HG03039 (cell line): ENCODE measurements around the gene HAUS8.
"Not testable (repeated sequence)": the region's sequence is repeated elsewhere in the genome, so short reads cannot be mapped to it uniquely, and the experiment has no call there.

Source experiments
- ATAC-seq: cut with Tn5 transposase; IDR thresholded peaks from one replicate; pipeline ENCODE4 v1.9.1; 2021; ENCODE audit warnings: mild to moderate bottlenecking, moderate library complexity; ENCODE audit not compliant: unreplicated experiment

HAUS8 gene

DNA sequence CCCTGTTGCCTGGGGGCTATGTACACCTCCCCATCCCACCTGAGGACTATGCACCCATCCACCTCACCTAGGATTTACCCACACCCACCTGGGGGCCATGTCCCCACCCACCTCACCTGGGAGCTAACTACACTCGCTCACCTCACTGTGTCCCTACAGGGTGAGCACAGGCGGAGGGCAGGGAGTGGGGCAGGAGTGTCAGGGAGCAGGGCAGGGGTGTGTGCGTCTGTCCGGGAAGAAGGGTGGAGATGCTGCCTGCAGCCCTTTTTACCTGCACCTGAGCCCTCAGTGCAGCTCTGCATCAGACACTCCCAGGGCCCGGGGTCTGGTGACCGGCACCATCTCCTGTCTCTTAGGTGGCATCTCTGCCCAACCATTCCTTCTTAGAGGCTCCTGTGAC is 38.1 kb downstream of the HAUS8 start:
- ATAC-seq: no peak

DNA sequence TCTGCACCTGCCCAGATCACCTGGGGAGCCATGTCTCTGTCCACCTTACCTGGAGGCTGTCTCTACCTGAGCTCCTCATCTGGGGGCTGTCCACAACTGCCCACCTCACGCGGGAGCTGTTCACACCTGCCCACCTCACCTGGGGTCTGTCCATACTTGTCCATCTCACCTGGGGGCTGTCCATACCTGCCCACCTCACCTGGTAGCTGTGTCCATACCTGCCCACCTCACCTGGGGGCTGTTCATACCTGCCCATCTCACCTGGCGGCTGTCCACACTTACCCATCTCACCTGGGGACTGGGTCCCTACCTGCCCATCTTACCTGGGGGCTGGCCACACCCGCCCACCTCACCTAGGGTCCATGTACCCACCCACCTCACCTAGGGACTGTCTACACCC is 38.6 kb downstream of the HAUS8 start:
- no peak for ATAC-seq

DNA sequence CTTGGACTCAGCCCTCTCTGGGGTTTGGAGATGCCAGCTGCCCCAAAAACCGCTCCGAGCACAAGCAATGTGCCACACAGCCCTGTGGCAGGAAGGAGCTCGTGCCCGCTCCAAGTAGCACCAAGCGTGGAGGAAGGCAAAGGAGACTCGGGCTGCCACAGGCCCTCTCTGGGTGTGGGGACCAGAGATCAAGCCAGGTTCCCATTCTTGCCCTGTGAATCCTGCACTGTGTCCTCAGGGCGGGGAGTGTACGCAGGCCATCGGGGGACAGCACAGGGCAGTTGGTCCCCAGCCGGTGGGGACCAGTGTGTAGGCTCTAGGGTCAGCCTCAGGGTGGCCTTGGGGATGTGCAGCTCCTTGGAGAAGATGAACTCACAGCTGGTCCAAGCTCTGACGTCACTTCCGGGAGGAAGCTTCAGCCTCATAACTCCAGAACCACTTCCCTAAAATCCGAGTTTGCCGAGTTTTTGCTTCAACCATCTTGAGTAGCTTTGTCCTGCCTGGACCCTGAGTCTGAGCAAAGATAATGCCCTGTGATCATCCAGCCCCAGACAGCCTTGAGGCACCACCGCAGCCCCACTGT is 39.3 kb downstream of the HAUS8 start:
- ATAC-seq: no peak

DNA sequence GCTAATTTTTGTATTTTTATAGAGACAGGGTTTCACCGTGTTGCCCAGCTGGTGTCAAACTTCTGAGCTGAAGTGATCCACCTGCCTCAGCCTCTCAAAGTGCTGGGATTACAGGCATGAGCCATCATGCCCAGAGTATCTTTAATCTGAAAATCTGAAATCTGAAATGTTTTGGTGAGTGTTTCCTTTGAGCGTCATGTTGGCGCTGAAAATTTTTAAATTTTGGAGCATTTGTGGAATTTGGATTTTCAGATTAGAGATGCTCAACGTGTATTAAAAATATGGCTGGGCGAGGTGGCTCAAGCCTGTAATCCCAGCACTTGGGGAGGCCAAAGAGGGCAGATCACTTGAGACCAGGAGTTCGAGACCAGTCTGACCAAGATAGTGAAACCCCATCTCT is 43.5 kb downstream of the HAUS8 start:
- no peak for ATAC-seq

DNA sequence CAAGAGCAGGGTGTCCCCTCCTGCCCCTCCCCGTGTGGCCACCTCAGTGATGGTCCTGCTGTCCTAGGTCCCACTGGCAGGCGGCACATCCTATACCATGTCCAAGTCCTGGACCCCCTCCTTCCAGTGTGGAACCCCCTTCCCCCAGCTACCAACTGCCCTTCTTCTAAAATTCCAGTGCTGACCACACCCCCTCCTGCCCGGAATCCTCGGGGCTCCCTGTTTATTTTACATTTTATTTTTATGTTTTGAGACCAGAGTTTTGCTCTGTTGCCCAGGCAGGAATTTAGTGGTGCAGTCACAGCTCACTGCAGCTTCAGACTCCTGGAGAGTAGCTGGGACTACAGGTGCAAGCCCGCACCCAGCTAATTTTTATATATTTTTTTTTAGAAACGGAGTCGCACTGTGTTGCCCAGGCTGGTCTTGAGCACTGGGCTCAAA is 47.7 kb downstream of the HAUS8 start:
- ATAC-seq: no peak

DNA sequence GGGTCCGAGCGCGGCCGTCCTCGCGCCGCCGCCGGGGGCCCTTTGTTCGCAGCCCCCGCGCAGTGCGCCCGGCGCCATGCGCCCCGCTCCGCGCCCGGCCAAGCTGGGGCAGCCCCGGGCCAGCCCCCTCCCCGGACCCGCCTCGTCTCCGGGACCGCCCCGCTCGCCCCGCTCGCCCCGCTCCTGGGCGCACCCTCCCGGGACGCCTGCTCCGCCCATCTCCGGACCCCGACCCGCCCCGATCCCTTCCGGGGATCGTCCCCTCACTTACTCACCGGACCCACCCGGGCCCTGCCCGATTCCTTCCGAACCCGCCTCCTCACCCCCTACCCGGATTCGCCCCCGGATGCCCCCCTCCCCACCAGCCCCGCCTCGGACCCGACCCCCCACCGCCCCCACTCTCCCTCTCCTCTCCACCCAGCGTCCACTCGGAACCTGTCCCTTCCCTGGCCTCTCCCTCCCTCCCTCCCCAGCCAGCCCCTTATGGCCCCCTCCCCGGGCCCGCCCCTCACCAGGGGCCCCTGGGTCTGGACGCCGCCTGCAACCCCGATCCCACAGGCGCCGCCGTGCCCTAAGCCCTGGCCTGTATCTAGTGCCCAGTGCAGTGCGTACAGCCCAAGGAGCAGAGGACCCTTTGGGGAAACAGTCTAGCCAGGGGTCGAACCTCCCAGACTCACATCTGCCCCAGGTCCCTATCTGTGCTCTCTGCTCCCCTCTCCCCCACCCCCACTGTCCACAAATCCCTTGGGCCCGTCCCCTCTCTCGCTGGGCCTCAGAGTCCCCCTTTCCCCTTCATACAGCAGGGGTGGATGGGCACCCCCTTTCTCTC is 48.3 kb downstream of the HAUS8 start, which contains the start of gene CPAMD8:
Gene CPAMD8 (minus strand): TSS at position 105 of the 829 bp plus-strand sequence. CDS start 168 bp downstream, outside the sequence.
- ATAC-seq: no peak

DNA sequence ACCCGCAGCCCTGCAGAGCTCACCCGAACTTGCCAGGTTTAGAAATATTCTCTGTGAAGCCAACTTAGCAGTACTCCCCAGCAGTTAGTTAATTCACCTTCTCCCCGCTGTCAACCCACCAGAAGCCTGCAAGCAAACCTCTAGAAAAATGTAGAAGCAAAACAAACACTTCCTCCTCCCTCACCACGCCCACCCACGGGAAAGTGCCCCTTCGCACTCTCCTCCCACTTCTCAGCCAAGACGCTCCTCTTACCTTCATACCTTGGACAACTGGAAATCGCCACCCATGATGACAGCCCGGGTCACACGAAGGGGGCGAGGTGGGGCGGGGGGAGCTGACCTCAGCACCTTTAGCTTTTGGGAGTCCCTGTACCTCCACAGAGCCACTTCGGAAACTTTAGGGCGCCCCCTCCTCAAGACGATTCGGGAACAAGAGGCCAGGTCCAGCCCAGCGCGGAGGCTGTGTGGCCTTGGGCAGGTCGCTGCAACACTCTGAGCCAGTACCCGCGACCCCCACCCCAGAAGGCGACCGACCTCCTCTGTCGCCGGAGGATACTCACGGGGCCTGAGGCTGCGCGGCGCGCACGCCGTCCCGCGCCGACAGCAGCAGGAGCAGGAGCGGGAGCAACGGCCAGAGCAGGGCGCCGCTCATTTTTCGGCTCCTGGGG is 49.1 kb downstream of the HAUS8 start:
- ATAC-seq: no peak

DNA sequence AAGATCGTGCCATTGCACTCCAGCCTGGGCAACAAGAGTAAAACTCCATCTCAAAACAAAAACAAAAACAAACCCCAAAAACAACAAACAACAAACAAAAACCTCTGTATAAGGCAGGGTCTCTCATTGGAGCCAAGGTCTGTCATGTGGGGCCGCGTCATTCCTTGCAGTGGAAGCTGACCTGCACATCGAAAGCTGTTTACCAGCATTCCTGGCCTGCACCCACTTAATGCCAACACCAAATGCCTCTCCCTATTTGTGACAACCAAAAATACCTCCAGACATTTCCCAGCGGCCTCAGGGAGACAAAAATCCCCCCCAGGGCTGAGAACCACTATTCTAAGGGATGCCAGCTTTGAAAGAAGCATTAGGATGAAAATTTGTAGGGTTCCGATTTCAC is 49.9 kb downstream of the HAUS8 start:
- ATAC-seq: no peak

DNA sequence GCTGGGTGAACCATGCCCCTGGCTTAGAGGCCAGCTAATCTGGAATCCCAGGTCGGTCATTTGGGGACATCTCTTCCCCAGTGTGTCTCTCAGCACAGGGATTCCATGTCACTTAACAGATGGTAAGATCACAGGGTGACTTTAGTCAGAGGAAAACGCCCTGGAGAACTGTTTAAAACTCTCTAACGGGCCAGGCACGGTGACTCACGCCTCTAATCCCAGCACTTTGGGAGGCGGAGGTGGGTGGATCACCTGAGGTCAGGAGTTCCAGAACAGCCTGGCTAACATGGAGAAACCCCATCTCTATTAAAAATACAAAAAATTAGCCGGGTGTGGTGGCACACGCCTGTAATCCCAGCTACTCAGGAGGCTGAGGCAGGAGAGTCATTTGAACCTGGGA is 50.3 kb downstream of the HAUS8 start:
- not testable (repeated sequence) for ATAC-seq

DNA sequence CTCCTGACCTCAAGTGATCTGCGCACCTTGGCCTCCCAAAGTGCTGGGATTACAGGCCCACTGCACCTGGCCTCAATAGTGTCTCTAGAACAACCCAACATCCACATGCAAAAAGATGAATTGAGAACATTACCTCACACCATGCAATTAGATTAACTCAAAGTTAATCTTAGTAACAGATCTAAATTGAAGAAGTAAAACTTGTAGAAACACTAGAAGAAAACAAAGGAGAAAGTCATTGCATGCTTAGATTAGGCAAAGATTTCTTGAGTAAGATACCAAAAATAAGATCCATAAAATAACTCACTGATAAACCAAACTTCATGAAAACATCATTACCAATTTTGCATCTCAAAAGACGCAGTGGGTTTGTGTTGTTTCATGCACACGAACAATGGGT is 51.4 kb downstream of the HAUS8 start:
- no peak for ATAC-seq

DNA sequence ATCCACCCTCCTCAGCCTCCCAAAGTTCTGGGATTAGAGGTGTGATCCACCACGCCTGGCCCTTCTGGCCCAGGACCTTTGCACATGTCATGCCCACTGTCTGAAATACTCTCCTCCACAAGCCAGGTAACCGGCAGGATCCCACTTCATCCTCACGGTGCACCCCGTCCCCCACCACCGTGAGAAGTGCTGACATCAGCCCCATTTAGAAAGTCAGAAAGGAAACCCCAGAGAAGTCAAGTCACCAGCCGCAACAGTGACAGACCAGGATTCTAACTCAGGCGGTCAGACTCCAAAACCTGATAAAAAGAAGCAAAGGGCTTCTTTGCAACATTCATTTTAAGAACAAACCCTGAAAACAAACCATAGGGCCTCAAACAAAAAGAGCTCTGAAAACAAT is 52.5 kb downstream of the HAUS8 start:
- no peak for ATAC-seq

DNA sequence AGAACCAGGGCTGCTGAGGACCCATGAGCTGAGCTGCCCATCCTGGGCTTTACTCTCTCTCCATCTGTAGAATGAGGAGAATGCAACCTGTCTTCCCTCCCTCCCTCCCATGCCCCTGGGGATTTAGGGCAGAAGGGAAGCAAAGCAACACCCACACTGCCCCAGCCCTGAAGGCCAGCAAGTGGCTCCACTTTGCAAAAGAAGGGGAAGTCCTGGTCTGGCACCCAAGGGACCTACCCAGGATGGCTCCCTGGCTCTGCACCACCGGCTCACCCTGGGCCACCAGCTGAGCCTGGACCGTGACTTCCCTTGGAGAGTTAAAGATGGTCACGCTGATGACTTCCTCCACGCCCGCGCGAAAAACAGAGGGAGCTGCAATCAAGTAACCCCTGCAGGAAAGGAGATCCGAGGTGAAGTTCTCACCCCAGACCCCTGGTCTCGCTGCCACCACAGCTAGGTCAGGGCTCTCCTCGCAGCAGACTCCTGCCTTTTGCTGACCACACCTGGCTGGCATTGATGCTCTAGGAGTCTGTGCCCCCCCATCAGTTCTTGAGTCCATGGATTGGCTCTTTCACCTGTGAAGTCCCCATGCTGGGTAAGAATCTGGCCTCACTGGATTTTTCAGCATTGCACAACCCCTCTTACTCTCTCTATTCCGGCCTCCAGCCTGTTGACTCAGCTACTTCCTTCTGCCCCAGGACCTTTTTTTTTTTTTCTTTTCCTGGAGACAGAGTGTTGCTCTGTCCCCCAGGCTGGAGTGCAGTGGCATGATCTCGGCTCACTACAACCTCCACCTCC is 53.3 kb downstream of the HAUS8 start:
- no peak for ATAC-seq

DNA sequence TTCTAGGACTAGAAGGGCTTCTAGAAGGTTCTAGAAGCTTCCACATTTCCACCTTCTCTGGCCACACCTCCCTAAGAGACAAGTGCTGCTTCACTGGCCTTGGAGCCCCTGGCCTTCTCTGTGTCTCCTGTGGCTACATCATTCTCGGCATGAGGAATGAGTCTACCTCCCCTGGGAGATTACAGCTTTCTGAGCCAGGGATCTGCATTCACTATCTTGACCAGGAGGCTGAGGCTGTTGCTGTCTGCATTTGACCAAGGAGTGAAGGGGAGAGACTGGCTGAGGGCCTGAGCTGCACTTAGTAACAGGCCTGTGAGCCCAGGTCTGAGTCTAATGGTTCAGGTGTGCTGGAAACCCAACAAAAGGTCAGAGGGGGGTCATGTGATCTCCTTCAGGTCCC is 53.9 kb downstream of the HAUS8 start:
- ATAC-seq: no peak

DNA sequence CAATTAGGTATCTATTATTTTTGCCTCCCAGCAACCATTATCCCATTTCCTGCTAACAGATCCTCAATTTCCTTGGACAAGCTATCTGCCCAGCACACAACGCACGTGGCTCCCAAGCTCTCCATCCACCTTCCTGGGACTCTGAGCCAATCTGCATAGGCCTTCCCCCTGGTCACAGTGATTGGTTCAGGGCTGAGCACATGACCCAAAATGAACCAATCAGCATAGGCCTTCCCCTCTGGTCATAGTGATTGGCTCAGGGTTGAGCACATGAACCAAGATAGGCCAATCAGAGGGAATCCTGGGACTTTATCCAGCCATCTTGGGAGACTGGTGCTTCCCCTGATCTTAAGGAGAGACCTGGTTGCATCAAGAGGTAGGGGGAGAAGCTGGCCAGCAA is 54.4 kb downstream of the HAUS8 start:
- ATAC-seq: no peak

DNA sequence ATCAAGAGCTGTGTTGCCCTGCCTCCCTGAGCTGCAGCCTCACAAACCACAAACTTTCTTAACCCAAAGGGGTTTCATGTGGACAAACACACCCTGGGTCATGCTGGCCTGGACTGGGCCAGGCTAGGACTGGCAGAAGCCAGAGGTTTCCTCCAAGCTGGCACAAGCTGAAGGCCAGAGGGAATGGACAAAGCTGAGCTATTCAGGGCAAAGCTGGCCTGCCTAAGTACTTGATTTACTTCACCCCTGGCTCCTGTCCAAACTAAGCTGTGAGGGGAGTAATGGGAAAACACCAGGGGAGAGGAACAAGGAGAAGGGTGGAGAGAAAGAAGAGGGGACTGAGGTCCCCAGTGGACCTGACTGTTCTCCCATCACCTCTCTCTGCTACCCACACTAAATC is 54.9 kb downstream of the HAUS8 start:
- no peak for ATAC-seq

DNA sequence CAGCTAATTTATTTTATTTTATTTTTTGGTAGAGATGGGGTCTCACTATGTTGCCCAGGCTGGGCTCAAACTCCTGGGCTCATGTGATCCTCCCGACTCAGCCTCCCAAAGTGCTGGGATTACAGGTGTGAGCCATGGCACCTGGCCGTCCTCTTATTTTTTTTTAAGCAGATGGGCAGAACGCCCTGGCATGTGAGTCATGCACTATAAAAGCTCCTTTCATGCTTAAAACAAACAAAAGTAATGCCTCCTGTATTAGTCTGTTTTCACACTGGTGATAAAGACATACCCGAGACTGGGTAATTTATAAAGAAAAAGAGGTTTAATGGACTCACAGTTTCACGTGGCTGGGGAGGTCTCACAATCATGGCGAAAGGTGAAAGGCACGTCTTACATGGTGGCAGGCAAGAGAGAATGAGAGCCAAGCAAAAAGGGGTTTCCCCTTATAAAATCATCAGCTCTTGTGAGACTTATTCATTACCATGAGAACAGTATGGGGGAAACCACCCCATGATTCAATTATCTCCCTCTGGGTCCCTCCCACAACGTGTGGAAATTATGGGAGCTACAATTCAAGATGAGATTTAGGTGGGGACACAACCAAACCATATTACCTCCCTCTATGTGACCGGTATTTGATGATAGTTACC is 60.9 kb downstream of the HAUS8 start:
- not testable (repeated sequence) for ATAC-seq

DNA sequence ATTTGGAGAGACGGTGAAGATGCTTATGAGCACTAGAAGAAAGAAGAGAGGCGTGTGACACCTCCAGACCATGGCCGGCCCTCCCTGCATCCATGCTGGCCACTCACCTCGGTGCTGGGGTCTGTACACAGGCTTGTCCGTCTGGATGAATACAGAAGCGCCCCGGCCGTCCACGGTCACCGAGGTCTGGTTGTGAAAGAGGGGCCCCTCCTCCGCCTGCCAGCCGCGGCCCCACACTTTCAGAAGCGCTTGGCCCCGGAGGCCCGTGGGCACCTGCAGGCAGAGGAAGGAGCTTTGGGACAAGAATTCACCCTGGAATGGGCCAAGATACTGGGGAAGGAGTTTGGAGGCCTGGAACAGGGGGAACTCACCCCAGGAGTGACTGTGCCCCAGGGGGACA is 63.8 kb downstream of the HAUS8 start:
- ATAC-seq: no peak

DNA sequence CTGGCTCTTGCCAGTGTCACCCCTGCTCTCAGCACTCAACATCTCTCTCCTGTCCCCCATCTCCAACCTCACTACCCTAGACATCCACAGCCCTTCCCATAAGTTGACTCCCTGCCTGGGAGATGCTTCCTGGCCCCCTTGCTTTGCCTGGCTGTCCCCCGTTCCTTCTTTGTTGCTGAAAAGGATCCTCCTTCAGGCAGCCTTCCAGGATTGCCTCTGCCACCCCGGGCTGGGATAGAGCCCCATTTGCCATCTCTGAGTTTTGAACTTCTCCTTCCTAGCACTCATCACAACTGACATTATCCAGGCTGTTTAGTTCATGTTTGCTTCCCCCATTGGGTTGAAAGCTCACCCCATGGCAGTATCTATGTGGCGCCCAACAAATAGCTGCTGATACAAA is 68.7 kb downstream of the HAUS8 start:
- ATAC-seq: no peak

DNA sequence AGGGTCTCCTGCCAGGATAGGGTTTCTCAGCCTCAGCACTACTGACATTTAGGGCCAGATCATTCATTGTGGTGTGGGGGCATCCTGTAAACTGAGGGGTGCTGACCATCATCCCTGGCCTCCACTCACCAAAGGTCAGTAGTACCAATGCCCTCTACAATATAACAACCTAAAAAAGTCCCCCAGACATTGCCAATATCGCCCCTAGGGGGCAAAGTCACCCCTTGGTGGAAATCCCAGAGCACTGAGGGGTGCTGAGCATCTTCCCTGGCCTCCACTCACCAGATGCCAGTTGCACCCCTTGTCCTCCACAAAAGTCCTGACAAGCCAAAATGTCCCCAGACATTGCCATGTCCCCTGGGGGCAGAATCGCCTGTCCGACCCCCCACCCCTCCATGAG is 70.3 kb downstream of the HAUS8 start:
- no peak for ATAC-seq

DNA sequence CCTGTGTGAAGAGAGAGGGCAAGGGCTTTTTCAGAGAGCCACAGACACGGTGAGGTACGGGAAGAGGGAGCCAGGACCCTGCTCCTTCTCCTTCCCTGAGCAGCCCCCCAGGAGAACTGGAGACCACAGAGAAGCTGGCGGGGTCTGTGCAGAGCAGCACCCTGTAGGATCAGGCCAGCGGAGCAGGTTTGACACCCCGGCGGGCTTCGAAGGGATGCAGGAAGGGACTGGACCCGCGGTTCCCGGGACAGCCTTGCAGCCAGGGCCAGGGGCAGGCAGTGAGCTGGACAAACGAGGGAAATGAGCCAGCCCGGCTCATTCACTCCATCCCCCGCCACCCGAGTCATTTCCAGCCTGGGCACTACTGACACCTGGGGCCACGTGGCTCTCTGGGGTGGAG is 70.9 kb downstream of the HAUS8 start:
- no peak for ATAC-seq

DNA sequence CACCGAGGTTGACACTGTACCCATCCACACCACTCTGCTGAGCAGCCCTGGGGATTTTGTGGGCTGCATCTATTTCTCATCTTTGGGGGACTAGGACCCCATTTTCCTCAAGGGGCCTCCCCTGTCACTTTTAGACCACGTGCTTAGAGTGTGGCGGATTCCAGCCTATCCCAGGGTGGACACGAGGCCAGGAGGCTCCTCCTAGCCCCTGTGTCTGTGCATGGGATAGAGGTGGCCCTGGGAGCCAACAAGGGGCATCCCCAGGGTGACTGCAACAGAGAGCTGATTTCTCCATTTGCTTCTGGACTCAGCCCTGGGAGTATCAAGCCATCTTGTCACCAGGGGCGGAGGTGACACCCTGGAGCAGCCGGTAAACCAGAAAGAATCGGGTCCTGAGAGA is 72.8 kb downstream of the HAUS8 start:
- no peak for ATAC-seq
